Upper lobe of left lung (tissue), 6 donors: ENCODE results near the gene PARD3B. TPM values are rescaled to one million over a fixed set of nuclear protein-coding genes. Genes with fewer than 3 reads are reported as not detected.
A peak's percentile ranks its signal among the peaks of the same experiment; 100 is the strongest.

Source experiments
- ATAC-seq, 2 donors: fragments of 200-7000 bp; cut with Tn5 transposase; one replicate each; pipeline ENCODE4 v1.9.1; 2022; ENCODE audit warnings: mild to moderate bottlenecking in 2 of 2, moderate library complexity in 2 of 2; ENCODE audit not compliant: low FRiP score in 2 of 2
- DNase-seq, 2 donors: peaks; one replicate each; pipeline ENCODE4 v3.0.0-alpha.2; 2019 to 2020
- H3K27ac ChIP-seq, 4 donors: fragments of 200-600 bp; sonication (generic); one replicate each; pipeline ENCODE4 v1.5.1; 2016 to 2019
- H3K27me3 ChIP-seq, 4 donors: fragments of 200-600 bp; sonication (generic); one replicate each; pipeline ENCODE4 v1.5.1; 2017 to 2019
- H3K36me3 ChIP-seq, 4 donors: fragments of 200-600 bp; sonication (generic); one replicate each; pipeline ENCODE4 v1.5.1; 2016 to 2019
- H3K4me1 ChIP-seq, 4 donors: fragments of 200-600 bp; sonication (generic); one replicate each; pipeline ENCODE4 v1.5.1; 2018 to 2019
- H3K4me3 ChIP-seq, 4 donors: fragments of 200-600 bp; sonication (generic); one replicate each; pipeline ENCODE4 v1.5.1; 2017 to 2019; ENCODE audit warnings: mild to moderate bottlenecking in 2 of 4, moderate library complexity in 1 of 4
- H3K9me3 ChIP-seq, 4 donors: fragments of 200-600 bp; sonication (generic); one replicate each; pipeline ENCODE4 v1.5.1; 2018 to 2019
- EP300 ChIP-seq, 4 donors: sonication (generic); formaldehyde crosslinking; IDR thresholded peaks; one replicate each; pipeline ENCODE4 v1.5.1; 2017; ENCODE audit warnings: antibody characterized with exemption in 4 of 4, control low read depth in 2 of 4
- POLR2A ChIP-seq, 4 donors: fragments of 450-650 bp; IDR thresholded peaks; one replicate each; pipeline ENCODE4 v1.5.1; 2016 to 2017; ENCODE audit warnings: antibody characterized with exemption in 4 of 4, mild to moderate bottlenecking in 2 of 4
- POLR2AphosphoS5 ChIP-seq, 2 donors: sonication (generic); formaldehyde crosslinking; IDR thresholded peaks; one replicate each; pipeline ENCODE4 v1.5.1; 2017; ENCODE audit warnings: antibody characterized with exemption in 2 of 2
- WGBS, 2 donors: methylation state at CpG; one replicate each; pipeline ENCODE4 v1.1.5; 2017 to 2018; 5-methylcytosine and 5-hydroxymethylcytosine counted together
- total RNA-seq, 6 donors: library from RNA; depleted of rRNA in 4 of 6; stranded (reverse); fragments of >200 nt in 4 of 6; gene quantifications; one replicate each; pipeline versions ENCODE4 v1.1.0 to v1.2.1, GENCODE V29; 2016 to 2021
- TF ChIP-seq, protein P1 (sequence below), 6 experiments: fragments of 450-650 bp in 4 of 6; fragments of 200-600 bp in 2 of 6; sonication (generic) in 2 of 6; IDR thresholded peaks; one replicate each; pipeline ENCODE4 v1.5.1; 2016 to 2019; ENCODE audit warnings: antibody characterized with exemption in 6 of 6
- donor health status: DM: no; HTN: no; CAD: no; lungs with moderate emphysema.
- donor health status: DM: no; HTN: yes; CAD: no; lungs with severe emphysema.

The PARD3B gene
- total RNA-seq, 6 donors from 2014 or later, result 17.8 to 44.9 (median 24.2) TPM

DNA sequence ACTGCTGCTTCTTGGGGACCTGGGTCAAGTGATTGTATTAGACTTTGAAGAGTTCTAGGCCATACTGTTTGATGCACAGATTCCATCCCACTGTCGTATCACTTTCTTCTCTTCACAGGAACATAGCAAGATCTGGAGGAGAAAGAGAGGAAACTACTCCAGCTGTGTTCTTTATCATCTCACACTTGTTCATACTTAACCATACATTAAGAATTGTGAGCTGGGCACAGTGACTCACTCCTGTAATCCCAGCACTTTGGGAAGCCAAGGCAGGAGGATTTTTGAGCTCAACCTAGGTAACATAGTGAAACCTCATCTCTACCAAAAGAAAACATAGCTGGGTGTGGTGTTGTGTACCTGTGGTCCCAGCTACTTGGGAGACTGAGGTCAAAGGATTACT lies 111.7 kb downstream of the PARD3B start:
- Histone ChIP-seq H3K36me3 (no peaks in the 10 kb centered on the region), H3K4me1 (peaks cover 0 to 7% (median 4%) of the 10 kb centered on the region in 4 donors), H3K9me3 (peaks cover 0 to under 1% (median 0%) of the 10 kb centered on the region in 4 donors), H3K4me3 (no peak overlapping the region), H3K27me3 (no peaks in the 10 kb centered on the region), H3K27ac (no peak overlapping the region)
- DNase-seq, result no peak
- WGBS, 2 donors, result 86 to 89% methylated on average over 1 of the region's 1 CpG
- ATAC-seq, result no peak
- no peak for TF ChIP-seq EP300 (IDR thresholded peaks at IDR 0.05)
- TF ChIP-seq, protein P1, sequence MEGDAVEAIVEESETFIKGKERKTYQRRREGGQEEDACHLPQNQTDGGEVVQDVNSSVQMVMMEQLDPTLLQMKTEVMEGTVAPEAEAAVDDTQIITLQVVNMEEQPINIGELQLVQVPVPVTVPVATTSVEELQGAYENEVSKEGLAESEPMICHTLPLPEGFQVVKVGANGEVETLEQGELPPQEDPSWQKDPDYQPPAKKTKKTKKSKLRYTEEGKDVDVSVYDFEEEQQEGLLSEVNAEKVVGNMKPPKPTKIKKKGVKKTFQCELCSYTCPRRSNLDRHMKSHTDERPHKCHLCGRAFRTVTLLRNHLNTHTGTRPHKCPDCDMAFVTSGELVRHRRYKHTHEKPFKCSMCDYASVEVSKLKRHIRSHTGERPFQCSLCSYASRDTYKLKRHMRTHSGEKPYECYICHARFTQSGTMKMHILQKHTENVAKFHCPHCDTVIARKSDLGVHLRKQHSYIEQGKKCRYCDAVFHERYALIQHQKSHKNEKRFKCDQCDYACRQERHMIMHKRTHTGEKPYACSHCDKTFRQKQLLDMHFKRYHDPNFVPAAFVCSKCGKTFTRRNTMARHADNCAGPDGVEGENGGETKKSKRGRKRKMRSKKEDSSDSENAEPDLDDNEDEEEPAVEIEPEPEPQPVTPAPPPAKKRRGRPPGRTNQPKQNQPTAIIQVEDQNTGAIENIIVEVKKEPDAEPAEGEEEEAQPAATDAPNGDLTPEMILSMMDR (IDR thresholded peaks at IDR 0.05), result no peak
- TF ChIP-seq POLR2AphosphoS5 (IDR thresholded peaks at IDR 0.05), result no peak
- no peak for TF ChIP-seq POLR2A (IDR thresholded peaks at IDR 0.05)

DNA sequence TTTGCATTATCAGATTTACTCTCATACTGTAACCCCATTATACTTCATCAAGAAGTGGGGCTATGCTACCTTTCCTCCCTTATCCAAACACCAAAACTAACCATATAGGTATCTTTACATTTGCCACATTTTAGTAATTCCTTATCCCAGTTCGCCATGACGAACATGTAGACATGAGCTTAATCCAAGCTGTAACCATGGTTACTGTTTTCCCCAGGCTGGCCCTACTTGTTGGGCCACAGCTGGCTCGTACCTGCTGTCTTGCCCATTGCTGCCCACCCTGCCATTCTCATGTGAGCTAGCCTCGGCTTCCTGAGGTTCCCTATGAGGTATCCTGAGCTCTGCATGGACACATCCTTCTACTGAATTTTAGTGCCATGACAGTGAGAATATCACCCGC lies 117.7 kb downstream of the PARD3B start:
- Histone ChIP-seq H3K9me3 (no peaks in the 10 kb centered on the region), H3K4me1 (peaks cover 5 to 12% (median 6%) of the 10 kb centered on the region in 4 donors), H3K36me3 (no peaks in the 10 kb centered on the region), H3K4me3 (no peak overlapping the region), H3K27ac (no peak overlapping the region), H3K27me3 (no peaks in the 10 kb centered on the region)
- no peak for TF ChIP-seq POLR2AphosphoS5 (IDR thresholded peaks at IDR 0.05)
- TF ChIP-seq EP300 (IDR thresholded peaks at IDR 0.05), result no peak
- TF ChIP-seq, protein P1 (IDR thresholded peaks at IDR 0.05), result no peak
- TF ChIP-seq POLR2A (IDR thresholded peaks at IDR 0.05), result no peak
- DNase-seq (no peak), ATAC-seq (no peak)
- 90 to 94% methylated on average over 5 of the region's 5 CpGs for WGBS, 2 donors

DNA sequence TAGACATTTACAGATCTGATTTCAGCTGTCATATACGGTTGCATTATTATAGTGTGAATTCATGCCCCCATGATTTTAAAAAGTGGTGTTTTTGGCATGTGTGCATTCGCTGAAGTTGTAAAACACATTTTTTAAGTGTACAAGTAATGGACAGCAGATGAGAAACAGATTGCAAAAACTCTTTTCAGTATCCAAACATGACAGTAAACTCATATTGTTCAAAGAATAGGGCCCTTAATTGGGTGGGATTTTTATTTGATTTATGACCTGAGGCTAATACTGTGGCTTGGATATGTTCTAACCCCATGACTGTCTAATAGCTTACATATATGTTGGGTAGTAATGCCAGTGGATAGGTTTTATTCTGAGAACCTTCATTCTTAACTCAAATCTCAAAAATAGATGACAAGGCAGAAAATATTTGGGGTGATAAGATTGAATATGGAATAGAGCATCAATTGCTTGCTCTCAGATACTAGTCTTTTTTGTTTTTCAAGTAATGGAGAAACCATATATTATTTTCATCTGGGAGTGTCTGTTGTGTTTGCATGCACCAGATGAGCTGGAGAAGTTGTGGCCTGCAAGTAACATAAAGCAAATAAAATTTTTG lies 118.6 kb downstream of the PARD3B start:
- H3K36me3 ChIP-seq, result no peaks in the 10 kb centered on the region
- no peaks in the 10 kb centered on the region for H3K27me3 ChIP-seq
- H3K4me1 ChIP-seq, result peaks cover 5 to 12% (median 6%) of the 10 kb centered on the region in 4 donors
- TF ChIP-seq, protein P1 (IDR thresholded peaks at IDR 0.05), result no peak
- TF ChIP-seq POLR2A (IDR thresholded peaks at IDR 0.05) (no peak), EP300 (IDR thresholded peaks at IDR 0.05) (no peak), POLR2AphosphoS5 (IDR thresholded peaks at IDR 0.05) (no peak)
- 67 to 91% methylated on average over 2 of the region's 2 CpGs for WGBS, 2 donors
- H3K9me3 ChIP-seq, result no peaks in the 10 kb centered on the region
- no peak overlapping the region for H3K27ac ChIP-seq
- ATAC-seq (no peak), DNase-seq (no peak)
- no peak overlapping the region for H3K4me3 ChIP-seq

DNA sequence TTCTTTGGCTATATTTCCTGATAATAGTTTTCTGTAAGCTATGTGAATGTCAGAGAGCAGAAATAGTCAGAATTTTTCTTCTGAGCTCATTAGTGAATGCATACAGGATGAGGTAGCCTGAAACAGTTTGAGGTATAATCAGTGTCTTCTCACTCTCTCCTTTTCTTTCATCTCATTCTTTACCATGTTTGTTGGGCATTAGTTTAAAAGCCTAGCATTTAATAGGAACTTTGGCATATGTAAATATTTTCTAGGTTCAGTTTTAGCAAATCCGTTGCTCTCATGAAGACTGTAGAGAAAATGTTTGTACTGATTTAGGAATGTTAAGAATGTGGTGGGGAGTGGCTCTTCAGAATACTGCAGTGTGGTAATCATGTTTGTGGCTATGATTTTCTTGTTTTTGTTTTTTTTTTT lies 119.4 kb downstream of the PARD3B start:
- H3K4me1 ChIP-seq, result peaks cover 5 to 12% (median 10%) of the 10 kb centered on the region in 4 donors
- no peak overlapping the region for H3K4me3 ChIP-seq
- H3K36me3 ChIP-seq, result no peaks in the 10 kb centered on the region
- no peaks in the 10 kb centered on the region for H3K27me3 ChIP-seq
- TF ChIP-seq EP300 (IDR thresholded peaks at IDR 0.05) (no peak), POLR2AphosphoS5 (IDR thresholded peaks at IDR 0.05) (no peak)
- H3K27ac ChIP-seq, result peak overlapping the region in 3 of 4 donors; percentile 2 to 32 (median 9)
- 21 to 31% methylated on average over 1 of the region's 1 CpG for WGBS, 2 donors
- H3K9me3 ChIP-seq, result no peaks in the 10 kb centered on the region
- DNase-seq, result no peak
- peak; percentile 75 to 84 for ATAC-seq

DNA sequence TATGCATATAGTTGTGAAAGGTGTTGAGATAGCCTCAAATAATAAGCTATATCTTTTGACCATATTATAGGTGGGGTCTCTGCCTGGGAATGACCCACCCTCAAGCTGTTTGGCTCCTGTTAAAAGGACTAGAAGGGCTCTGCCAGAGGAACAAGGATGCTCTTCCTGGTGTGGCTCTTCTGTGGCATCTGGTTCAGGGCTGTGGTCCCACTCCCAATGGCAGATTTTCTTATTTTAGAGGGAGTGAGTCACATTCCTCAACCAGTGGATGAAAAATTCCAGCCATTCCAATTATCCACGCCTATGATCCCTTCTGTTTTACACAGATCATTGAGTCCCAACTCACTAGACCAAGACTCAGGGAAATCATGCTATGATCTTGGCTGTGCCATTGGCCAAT lies 119.9 kb downstream of the PARD3B start:
- no peaks in the 10 kb centered on the region for H3K27me3 ChIP-seq
- DNase-seq (no peak), ATAC-seq (peak; percentile 61 to 83)
- no peak for TF ChIP-seq POLR2A (IDR thresholded peaks at IDR 0.05)
- no peak for TF ChIP-seq POLR2AphosphoS5 (IDR thresholded peaks at IDR 0.05)
- peaks cover 5 to 14% (median 13%) of the 10 kb centered on the region in 4 donors for H3K4me1 ChIP-seq
- H3K4me3 ChIP-seq, result no peak overlapping the region
- H3K36me3 ChIP-seq, result no peaks in the 10 kb centered on the region
- no peaks in the 10 kb centered on the region for H3K9me3 ChIP-seq
- H3K27ac ChIP-seq, result peak overlapping the region; percentile 2 to 55 (median 30)
- 60 to 62% methylated on average over 1 of the region's 1 CpG for WGBS, 2 donors

DNA sequence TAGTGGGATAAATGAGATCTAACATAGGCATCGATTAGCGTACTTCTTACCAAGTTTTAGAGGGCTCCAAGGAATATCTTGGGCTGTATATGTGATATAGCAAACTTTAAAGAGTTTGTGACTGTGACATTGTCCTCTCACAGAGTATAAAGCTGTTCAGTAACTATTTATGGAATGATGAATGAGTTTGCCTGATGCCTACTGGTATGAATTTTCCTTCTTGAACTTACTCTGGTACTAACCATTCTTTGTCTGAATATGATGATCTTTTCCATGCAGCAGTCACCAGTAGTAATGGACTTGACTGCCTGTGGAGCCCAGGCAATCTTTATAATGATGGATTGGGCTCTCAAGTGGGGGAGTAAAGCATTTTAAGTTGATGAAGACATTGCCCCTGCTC lies 120.5 kb downstream of the PARD3B start:
- Histone ChIP-seq H3K4me1 (peaks cover 5 to 17% (median 13%) of the 10 kb centered on the region in 4 donors), H3K36me3 (no peaks in the 10 kb centered on the region), H3K27me3 (no peaks in the 10 kb centered on the region), H3K27ac (peak overlapping the region in 3 of 4 donors; percentile 9 to 55 (median 50)), H3K9me3 (no peaks in the 10 kb centered on the region), H3K4me3 (no peak overlapping the region)
- DNase-seq (no peak), ATAC-seq (no peak)
- 96 to 98% methylated on average over 2 of the region's 2 CpGs for WGBS, 2 donors
- no peak for TF ChIP-seq EP300 (IDR thresholded peaks at IDR 0.05)
- TF ChIP-seq POLR2AphosphoS5 (IDR thresholded peaks at IDR 0.05), result no peak
- TF ChIP-seq, protein P1 (IDR thresholded peaks at IDR 0.05), result no peak
- TF ChIP-seq POLR2A (IDR thresholded peaks at IDR 0.05), result no peak
